Fibroblast of skin of left quadriceps (primary cell): ENCODE data around the gene GPR78.
"Not testable (repeated sequence)": the region's sequence is repeated elsewhere in the genome, so short reads cannot be mapped to it uniquely, and the experiment has no call there.

Experiments used
- DNase-seq, 2 experiments: peaks; one replicate each; pipeline ENCODE4 v3.0.0-alpha.2; 2013; ENCODE audit warnings: low read depth in 2 of 2

The GPR78 gene

DNA sequence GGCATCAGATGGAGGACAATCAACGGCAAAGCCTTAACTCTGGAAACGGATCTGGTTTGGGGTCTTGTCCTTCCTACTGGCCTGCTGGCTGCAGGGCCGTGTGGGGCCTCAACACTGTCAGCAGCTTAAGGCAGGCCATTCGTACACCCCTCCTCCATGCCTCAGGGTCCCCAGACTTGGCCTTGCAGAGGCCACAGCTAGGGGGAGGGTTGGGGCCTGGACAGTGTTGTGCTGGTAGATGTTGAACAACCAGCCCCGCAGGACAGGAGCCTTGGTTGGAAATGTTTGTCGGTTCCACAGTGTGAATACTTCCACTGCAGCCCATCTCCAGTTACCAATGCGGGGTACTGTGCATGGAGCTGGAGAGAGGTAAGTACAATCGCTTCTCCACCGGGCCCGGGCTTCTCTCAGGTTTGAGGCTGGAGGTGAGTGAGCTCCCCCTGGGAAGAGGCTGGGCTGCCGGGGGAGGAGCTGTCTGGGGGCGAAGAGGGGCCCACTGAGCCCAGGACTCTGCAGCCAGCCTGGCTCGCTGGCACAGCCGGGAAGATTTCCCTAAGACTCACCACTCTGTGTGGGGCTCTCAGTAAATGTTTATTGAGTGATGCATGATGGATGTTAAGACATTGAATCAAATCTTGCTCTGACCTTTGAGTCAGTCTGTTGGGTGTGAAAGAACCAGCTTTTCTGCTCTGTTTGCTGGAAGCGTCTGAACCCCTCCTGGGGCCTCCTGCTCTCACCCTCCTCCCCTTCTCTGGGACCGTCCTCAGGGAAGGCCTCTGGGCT, 19.7 kb upstream of the GPR78 start:
- no peak for DNase-seq

DNA sequence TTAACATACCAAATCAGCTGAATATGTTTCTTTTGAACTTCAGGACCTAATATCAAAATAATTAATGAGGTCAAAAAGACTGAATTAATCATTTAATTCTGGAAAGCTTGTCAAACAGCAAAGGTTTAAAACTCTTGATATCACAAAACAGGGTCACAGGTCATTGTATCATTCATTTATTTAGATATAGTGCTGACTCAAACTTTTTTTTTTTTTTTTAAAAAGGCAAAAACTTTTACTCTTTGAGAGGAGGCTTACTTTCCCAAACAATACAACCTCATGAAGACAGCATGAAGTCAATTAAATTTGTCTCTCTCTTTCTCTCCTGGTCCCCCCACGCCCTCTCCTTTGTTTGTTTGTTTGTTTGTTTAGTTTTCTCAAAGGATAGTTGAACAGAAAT, 15.6 kb upstream of the GPR78 start:
- no peak for DNase-seq

- DNase-seq = no peak
Measured at GRCh38 chr4:8568068-8568668, 12.0 kb upstream of the GPR78 start.

- DNase-seq = no peak
Measured at GRCh38 chr4:8570201-8570600, 10.0 kb upstream of the GPR78 start.

- DNase-seq = no peak
Measured at GRCh38 chr4:8571702-8572685, 8.2 kb upstream of the GPR78 start.

- DNase-seq = no peak
Measured at GRCh38 chr4:8573266-8573665, 6.9 kb upstream of the GPR78 start.

DNA sequence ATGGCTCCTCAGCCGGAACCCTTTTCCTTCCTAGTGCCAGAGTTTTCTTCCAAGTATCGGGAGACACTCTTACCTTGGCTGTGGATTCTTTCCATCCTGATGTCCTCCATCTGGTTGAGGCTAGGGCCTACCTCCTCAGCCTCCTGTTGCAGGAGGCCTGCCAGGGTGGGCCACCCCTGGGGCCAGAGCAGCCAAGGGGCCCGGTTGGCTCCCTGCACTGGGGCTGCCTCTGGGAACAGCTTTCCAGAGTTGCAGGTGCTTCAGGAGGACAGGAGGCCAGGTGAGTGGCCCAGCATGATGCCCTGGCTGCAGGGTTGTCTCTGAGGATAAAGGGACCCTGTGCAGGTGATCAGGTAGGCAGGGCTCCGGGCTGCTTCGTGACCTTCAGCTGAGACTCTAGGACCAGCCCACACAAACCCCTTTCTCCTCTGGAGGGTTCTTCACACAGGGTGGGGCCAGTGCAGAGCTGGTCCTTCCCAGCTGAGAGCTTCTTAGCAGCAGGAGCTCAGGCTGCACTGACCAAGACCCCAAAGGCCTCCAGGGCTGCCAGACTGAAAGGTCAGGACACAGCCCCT, 5.3 kb upstream of the GPR78 start:
- no peak for DNase-seq

GRCh38 chr4:8575457-8575856, 4.7 kb upstream of the GPR78 start:
- DNase-seq = no peak

DNA sequence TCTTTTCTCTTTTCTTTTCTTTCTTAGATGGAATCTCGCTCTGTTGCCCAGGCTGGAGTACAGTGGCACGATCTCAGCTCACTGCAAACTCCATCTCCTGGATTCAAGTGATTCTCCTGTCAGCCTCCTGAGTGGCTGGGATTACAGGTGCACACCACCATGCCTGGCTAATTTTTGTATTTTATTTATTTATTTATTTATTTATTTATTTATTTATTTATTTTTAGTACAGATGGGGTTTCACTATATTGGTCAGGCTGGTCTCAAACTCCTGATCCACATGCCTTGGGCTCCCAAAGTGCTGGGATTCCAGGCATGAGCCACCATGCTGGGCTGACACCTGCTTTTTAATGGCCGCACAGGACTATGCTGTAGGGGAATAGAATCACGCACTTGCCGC, 3.6 kb upstream of the GPR78 start:
- not testable (repeated sequence) for DNase-seq

GRCh38 chr4:8577046-8577445, 3.1 kb upstream of the GPR78 start:
- DNase-seq = no peak

GRCh38 chr4:8577972-8578371, 2.2 kb upstream of the GPR78 start:
- no peak for DNase-seq

DNA sequence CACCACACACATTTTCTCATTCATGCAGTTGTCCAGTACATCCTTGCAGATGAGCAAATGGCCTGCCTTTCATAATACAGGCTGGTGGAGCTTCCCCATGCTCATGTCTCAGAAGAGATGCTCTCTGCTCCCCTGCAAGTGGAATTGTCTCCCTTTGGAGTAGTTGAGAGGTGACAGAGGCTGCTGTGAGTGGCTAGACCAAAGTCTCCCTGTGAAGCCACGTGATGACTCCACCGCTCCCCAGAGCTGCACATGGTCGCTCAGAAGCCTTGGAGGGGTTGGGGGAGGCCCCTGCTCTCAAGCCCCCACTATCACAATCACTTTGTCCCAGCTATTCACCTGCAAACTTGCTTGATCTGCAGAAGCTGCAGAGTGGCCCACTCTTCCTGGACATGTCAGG, 1.5 kb upstream of the GPR78 start:
- DNase-seq = no peak

DNA sequence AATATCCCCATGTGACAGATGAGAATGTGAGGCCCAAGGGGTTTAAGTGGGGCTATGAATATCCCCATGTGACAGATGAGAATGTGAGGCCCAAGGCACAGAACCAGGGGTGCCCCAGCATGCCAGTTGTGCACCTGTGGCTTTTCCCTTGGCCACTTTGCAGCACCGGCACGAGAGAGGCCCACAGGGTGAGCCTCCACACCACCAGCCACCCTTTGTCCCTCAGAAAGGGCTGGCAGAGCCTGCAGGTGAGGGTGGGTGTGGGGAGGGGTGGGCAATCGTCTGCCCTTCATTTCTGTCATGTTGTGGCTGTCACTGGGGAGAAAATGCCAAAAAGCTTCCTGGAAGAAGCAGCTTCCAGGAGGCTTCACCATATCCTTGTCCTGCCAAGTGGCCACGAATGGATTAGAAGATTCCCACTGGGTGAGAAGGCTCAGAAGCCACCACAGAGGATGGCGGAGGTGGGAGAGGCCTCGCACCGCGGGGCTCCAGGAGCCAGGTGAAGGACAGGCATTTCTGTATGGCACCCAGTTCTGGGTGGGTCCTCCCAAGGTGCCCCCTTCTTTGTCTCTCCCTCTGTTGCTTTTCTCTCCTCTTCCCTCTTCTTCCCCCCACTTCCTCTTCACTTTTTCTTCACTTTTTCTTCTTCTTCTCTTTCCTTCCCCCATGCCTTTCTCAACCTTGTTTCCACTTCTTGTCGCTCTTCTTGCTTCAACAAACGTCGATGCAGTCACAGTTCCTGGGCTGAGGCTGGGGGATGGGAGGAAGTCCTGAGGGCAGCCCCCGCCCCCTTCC, 469 bp upstream of the GPR78 start:
- no peak for DNase-seq

DNA sequence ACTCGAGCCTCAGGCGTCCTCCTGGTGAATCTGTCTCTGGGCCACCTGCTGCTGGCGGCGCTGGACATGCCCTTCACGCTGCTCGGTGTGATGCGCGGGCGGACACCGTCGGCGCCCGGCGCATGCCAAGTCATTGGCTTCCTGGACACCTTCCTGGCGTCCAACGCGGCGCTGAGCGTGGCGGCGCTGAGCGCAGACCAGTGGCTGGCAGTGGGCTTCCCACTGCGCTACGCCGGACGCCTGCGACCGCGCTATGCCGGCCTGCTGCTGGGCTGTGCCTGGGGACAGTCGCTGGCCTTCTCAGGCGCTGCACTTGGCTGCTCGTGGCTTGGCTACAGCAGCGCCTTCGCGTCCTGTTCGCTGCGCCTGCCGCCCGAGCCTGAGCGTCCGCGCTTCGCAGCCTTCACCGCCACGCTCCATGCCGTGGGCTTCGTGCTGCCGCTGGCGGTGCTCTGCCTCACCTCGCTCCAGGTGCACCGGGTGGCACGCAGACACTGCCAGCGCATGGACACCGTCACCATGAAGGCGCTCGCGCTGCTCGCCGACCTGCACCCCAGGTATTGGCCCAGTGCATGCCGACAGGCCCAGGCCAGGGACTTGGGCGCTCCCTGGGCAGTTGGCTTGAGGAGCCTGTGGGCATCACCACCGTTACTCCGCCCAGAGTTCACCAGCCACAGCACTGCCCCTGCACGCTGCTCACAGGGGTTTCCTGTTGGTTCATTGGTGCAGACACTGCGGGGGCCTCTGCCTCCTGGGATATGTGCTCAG, 1.1 kb downstream of the GPR78 start:
- no peak for DNase-seq

- no peak for DNase-seq
Measured at GRCh38 chr4:8582016-8582415, 1.8 kb downstream of the GPR78 start.

- no peak for DNase-seq
Measured at GRCh38 chr4:8582436-8582835, 2.2 kb downstream of the GPR78 start.

DNA sequence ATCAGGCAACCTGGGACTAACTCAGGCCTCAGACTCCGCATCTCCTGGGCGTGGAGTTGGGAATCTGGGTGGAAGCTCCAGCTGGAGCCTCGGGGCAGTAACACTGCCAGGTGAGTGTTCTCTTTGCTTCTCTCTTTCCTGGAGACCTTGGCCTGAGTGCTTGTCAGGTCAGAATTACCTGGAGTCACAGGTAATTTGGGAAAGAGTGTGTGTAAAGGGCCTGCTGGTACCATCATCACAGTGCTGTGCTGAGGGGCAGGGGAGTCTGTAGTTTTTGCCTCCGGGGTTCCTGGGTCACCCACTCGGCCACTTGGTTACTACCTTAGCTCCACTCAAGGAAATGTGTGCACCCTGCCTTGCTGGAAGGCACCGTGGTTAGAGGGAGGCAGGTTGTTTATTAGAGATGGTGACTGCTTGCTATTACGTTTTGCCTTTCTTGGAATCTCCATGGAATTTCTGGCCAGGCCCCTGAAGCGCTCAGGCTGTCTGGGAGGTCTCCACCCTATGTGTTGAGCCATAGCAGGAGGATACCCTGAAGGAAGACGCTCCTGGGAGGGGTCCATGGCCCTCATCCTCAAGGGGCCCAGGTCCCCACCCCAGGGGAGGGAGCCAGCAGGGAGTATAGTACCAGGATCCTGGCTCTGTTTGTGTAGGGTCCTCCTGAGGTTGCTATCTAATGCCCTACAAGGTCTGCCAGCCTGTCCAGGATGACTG, 2.9 kb downstream of the GPR78 start:
- no peak for DNase-seq

- DNase-seq = no peak
Measured at GRCh38 chr4:8583655-8584025, 3.4 kb downstream of the GPR78 start.

- DNase-seq = no peak
Measured at GRCh38 chr4:8585186-8585585, 5.0 kb downstream of the GPR78 start.

DNA sequence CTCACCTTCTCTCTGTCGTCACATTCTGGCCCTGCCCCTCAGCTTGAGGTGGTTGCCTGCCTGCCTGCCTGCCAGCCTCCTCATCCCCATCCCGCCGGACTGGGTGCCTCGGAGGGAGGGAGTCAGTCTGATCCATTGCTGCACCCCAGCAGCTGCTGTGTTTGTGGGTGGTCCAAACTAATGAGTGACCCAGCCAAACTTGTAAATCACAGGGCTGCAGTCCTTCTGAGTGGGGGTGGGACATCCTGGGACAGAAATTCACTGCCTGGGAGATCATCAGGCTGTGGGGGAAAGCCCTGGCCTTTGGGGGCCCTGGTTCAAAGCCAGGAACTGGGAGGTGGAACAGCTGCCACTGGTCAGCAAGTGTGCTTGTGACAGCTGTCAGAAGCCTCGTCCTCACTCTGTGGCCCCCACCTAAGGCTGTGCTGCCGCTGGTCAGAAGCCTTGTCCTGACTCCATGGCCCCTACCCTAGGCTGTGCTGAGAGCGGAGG, 5.6 kb downstream of the GPR78 start:
- no peak for DNase-seq
